ENCODE measurements around the gene MIOS. TPM values are rescaled to one million over a fixed set of nuclear protein-coding genes. Genes with fewer than 3 reads are reported as not detected.
A peak's percentile ranks its signal among the peaks of the same experiment; 100 is the strongest.
"Not testable (repeated sequence)": the region's sequence is repeated elsewhere in the genome, so short reads cannot be mapped to it uniquely, and the experiment has no call there.

The MIOS gene
- total and polyA plus RNA-seq, 9 of the 15 experiments (the other 6 are each of a cell fraction or from before 2014, with no cell fraction given), result 7.8 to 47.8 (median 30.6) TPM

GRCh38 chr7:7557252-7557651 lies 9.4 kb upstream of the MIOS start (continued):
- TF ChIP-seq ZNF57 (CRISPR knock-in tag; IDR thresholded peaks at IDR 0.05) (no peak), SAP30 (IDR thresholded peaks at IDR 0.05; ENCODE audit: borderline replicate concordance, insufficient read depth, low read depth, low read length, poor library complexity, severe bottlenecking) (no peak), SOX6 (IDR thresholded peaks at IDR 0.05) (no peak), SRSF3 (IDR thresholded peaks at IDR 0.05; ENCODE audit: insufficient read depth, low read length) (no peak), ID3 (CRISPR knock-in tag; IDR thresholded peaks at IDR 0.05) (no peak), ID3 (tag; IDR thresholded peaks at IDR 0.05) (no peak), ZNF551 (CRISPR knock-in tag; IDR thresholded peaks at IDR 0.05) (no peak)

GRCh38 chr7:7561591-7561990 lies 5.1 kb upstream of the MIOS start:
- H3K27ac ChIP-seq (ENCODE audit: extremely low read depth, low read depth, low read length); H3K27me3 ChIP-seq (ENCODE audit: control insufficient read depth in 2 of 2, insufficient read depth in 2 of 2, low read length in 2 of 2); H3K36me3 ChIP-seq (ENCODE audit: control insufficient read depth, insufficient read depth, low read length); H3K9me1 ChIP-seq (ENCODE audit: control insufficient read depth, insufficient read depth, low read length); BruUV-seq (replicated peaks); FAIRE-seq; H3K4me1 ChIP-seq (replicated peaks in 1 of 2; ENCODE audit: control insufficient read depth in 2 of 2, insufficient read depth in 2 of 2, low read length in 2 of 2); H3K9me3 ChIP-seq (replicated peaks; ENCODE audit: control insufficient read depth, insufficient read depth, low read depth, low read length); H3K4me3 ChIP-seq; CTCF ChIA-PET (ENCODE audit: low intra/inter-chr PET ratio); H3K79me2 ChIP-seq (ENCODE audit: control insufficient read depth, insufficient read depth, low read length); H2AFZ ChIP-seq (ENCODE audit: low read depth, low read length); DNase-seq (ENCODE audit: extremely low read depth in 1 of 4, low spot score in 3 of 4); H4K20me1 ChIP-seq (replicated peaks; ENCODE audit: control insufficient read depth, insufficient read depth, low read length); H3K4me2 ChIP-seq (ENCODE audit: insufficient read depth, low read length); ATAC-seq; intact Hi-C loops (cut with micrococcal nuclease); in situ Hi-C loops (cut with MboI); H3K9ac ChIP-seq (ENCODE audit: insufficient read depth in 1 of 2, low read depth in 2 of 2, low read length in 2 of 2): not testable (repeated sequence)
- peak; percentile 65 for TF ChIP-seq ZNF146 (CRISPR knock-in tag; IDR thresholded peaks at IDR 0.05; ENCODE audit: unreplicated experiment)
- POLR2A ChIA-PET, result interaction anchor here (0.6 to 0.7 kb wide), 2 partner anchors 28 to 323 kb away, joined by 3 read pairs; no protein-coding TSS in a partner anchor
- 70% methylated on average over 5 of the region's 5 CpGs for WGBS (ENCODE audit: insufficient coverage, low coverage, missing lambda C conversion rate)

All from K562 (cell line).